GM21447 (cell line): Measurements from ENCODE around the gene VASN.

Experiments
- ATAC-seq: cut with Tn5 transposase; IDR thresholded peaks from one replicate; pipeline ENCODE4 v1.9.1; 2021; ENCODE audit not compliant: unreplicated experiment

Gene VASN

DNA sequence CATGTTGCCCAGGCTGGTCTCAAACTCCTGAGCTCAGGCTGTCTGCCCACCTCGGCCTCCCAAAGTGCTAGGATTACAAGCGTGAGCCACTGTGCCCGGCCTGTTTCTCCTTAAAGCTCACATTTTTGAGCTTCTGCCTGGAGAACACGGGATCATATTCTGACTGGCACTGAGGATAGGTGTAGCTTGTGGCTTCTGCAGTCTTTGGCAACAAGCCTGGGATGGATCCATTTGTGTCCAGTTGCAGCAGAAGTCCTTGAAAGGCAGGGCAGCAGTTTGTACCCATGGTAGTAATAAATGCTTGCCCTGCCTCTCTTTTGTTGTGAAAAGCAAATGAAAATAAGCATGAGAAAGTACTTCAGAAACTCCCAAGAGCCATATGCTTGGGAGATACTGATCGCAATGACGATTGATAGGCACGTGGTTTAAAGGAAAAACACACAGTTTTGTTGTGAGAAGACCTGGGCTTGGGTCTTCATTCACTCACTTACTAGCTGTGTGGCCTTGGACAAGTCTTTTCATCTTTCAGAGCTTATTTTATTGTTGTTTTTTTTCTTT, 47.8 kb downstream of the VASN start:
- ATAC-seq: no peak

- no peak for ATAC-seq
These were observed 49.0 kb downstream of the VASN start for GRCh38 chr16:4420505-4421105.

DNA sequence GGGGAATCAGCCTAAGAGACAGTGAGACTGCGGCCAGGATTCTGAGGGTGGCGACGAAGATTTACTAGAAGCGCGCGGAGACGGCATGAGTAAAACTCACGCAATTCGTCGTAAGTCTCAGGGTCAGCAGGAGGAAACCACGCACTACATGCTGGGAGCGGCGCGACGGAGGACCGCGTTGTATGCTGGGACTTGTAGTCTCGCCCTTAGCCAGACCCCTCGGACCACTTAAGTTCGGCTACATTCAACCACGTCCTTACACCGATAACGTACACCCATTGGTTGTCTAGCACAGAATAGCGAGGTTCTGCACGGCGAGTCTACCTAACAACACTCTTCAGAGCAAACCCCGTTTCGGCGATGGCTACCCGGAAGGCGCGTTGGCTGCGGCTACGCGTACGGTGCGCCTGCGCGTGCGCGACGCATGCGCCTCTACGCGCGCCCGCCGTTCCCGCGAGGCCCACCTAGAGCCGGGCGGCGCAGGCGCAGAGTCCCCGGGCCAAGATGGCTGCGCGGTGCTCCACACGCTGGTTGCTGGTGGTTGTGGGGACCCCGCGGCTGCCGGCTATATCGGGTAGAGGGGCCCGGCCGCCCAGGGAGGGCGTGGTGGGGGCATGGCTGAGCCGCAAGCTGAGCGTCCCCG, 53.9 kb downstream of the VASN start, which contains the start of gene DNAJA3:
Gene DNAJA3 (plus strand): TSS at position 491 of the 643 bp plus-strand sequence. CDS start 14 bp downstream, at position 505.
- peak; percentile 87 for ATAC-seq

DNA sequence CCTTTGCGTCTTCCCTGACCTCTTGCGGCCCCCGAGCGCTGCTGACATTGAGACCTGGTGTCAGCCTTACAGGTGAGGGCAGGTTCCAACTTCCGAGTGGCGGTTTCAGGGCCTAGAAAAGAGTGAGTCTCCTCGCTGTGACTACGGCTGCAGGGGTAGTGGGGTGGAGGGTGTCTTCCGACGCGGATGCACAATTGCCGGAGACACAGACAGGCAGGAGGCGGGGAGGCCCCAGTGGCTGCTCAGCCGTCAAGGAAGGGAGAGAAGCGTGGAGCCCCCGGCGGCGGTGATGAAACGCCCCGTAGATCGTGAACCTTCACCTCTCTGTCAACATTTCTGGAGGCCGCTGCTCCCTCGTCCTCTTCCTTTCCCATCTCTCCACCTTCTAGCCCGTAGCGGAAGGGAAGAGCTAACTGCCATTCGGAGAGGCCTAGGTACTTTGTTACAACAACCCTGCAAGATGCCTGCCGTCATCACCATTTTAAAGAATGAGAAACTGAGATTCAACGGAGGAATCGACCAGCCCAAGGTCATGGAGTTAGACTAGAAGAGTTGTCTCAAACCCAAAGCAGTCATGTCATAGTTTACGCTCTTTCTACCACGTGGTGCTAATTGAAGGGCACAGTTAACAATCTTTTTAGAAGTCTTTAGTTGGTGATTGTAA, 54.5 kb downstream of the VASN start:
- ATAC-seq: peak; percentile 30

GRCh38 chr16:4426722-4427372, 55.2 kb downstream of the VASN start:
- no peak for ATAC-seq

DNA sequence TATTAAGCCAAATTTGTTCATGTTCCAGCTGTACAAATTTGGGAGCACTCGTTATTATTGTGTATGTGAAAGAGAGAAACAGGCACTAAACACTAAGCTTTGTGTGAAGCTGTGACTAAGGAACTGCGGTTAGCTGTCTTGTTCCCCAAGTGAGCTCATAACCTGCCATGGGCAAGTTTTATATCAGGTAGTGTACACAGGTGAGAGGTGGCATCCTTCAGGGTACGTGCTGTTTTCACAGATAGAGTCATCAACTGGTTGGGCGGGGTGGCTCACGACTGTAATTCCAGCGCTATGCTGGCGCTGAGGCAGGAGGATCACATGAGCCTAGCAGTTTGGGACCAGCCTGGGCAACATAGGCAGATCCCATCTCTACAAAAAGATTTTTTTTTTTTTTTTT, 56.9 kb downstream of the VASN start:
- ATAC-seq: no peak

DNA sequence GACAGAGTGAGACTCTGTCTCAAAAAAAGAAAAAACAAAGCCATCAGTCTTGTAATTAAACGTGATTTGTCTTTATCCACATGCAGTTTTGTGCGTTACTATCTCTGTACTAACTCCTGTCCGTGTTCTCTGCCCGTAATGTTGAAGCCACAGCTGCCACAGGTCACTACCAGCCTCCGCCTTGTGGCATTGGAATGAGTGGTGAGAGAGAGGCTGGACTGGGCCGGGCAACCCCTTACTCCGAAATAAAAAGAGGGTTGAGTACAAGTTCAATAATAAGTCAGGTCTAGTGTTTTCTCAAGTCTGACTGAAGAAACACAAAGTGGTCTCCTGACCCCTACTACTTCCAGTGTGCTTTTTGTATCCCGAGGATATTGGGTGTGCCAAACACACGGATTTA, 59.4 kb downstream of the VASN start:
- no peak for ATAC-seq
